Measurements from ENCODE around the gene SYNRG.

Gene SYNRG

GRCh38 chr17:37476431-37477120, 132.6 kb downstream of the SYNRG start:
- DNase-seq (ENCODE audit: low read depth): peak; percentile 34

- DNase-seq (ENCODE audit: low read depth): no peak
Observed at GRCh38 chr17:37475731-37476420, 133.3 kb downstream of the SYNRG start.

GRCh38 chr17:37470181-37470580, 139.0 kb downstream of the SYNRG start:
- DNase-seq (ENCODE audit: low read depth): no peak

GRCh38 chr17:37466471-37466870, 142.7 kb downstream of the SYNRG start:
- no peak for DNase-seq (ENCODE audit: low read depth)

- DNase-seq (ENCODE audit: low read depth): peak; percentile 89
Observed at GRCh38 chr17:37465069-37465616, 144.1 kb downstream of the SYNRG start.
